HepG2 (cell line): ENCODE results near the gene SPAG9. TPM values are rescaled to one million over a fixed set of nuclear protein-coding genes. Genes with fewer than 3 reads are reported as not detected.
A peak's percentile ranks its signal among the peaks of the same experiment; 100 is the strongest.

Experiments
- CENPT ChIP-seq: sonication (generic); formaldehyde crosslinking; IDR thresholded peaks from 2 replicates; pipeline ENCODE4 v1.8.0; 2022; ENCODE audit warnings: low read depth, mild to moderate bottlenecking, moderate library complexity, missing genetic modification reagents
- CHD4 ChIP-seq: fragments of 200-600 bp; sonication (generic); IDR thresholded peaks from 2 replicates; pipeline ENCODE4 v1.7.0; 2017; ENCODE audit warnings: mild to moderate bottlenecking, low read length, borderline replicate concordance
- HNF1A ChIP-seq, 2 experiments: sonication (generic) in 1 of 2; formaldehyde crosslinking in 1 of 2; IDR thresholded peaks; 2 replicates each; pipeline versions ENCODE4 v1.4.0 to v1.6.1; 2016 to 2020; ENCODE audit warnings: borderline replicate concordance in 1 of 2, low read depth in 1 of 2, mild to moderate bottlenecking in 1 of 2, missing genetic modification reagents in 1 of 2
- KAT8 ChIP-seq: IDR thresholded peaks from 2 replicates; pipeline ENCODE4 v1.6.1; 2016; ENCODE audit warnings: missing genetic modification reagents, missing compliant biosample characterization
- KDM5B ChIP-seq: sonication (generic); formaldehyde crosslinking; IDR thresholded peaks from 2 replicates; pipeline ENCODE4 v1.4.0; 2020; ENCODE audit warnings: missing genetic modification reagents, mild to moderate bottlenecking, borderline replicate concordance
- LBX2 ChIP-seq: sonication (generic); formaldehyde crosslinking; IDR thresholded peaks from 2 replicates; pipeline ENCODE4 v1.5.0; 2020; ENCODE audit warnings: missing genetic modification reagents, mild to moderate bottlenecking, borderline replicate concordance
- MXD3 ChIP-seq: IDR thresholded peaks from 2 replicates; pipeline ENCODE4 v1.6.1; 2016; ENCODE audit warnings: mild to moderate bottlenecking, missing biosample characterization, missing genetic modification reagents
- NKX3-1 ChIP-seq: sonication (generic); formaldehyde crosslinking; IDR thresholded peaks from 2 replicates; pipeline ENCODE4 v1.5.0; 2020; ENCODE audit warnings: missing genetic modification reagents
- NR2F1 ChIP-seq, 2 experiments: fragments of 450-650 bp in 1 of 2; formaldehyde crosslinking in 1 of 2; IDR thresholded peaks; 2 replicates each; pipeline versions ENCODE4 v1.5.0 to v1.6.1; 2016 to 2020; ENCODE audit warnings: mild to moderate bottlenecking in 1 of 2, missing compliant biosample characterization in 1 of 2, missing genetic modification reagents in 1 of 2, moderate library complexity in 1 of 2
- SAFB2 ChIP-seq: sonication (generic); formaldehyde crosslinking; IDR thresholded peaks from 2 replicates; pipeline ENCODE4 v1.5.1; 2020; ENCODE audit warnings: missing genetic modification reagents, low read depth, mild to moderate bottlenecking, borderline replicate concordance
- SETDB1 ChIP-seq: sonication (generic); formaldehyde crosslinking; IDR thresholded peaks from 2 replicates; pipeline ENCODE4 v1.5.1; 2020; ENCODE audit warnings: missing genetic modification reagents, mild to moderate bottlenecking, borderline replicate concordance
- SRSF4 ChIP-seq: fragments of 200-400 bp; formaldehyde crosslinking; IDR thresholded peaks from one replicate; pipeline ENCODE4 v1.6.1; 2018; ENCODE audit warnings: mild to moderate bottlenecking, low read depth, low read length, moderate library complexity; ENCODE audit not compliant: poor library complexity, severe bottlenecking
- TARDBP ChIP-seq: sonication (generic); formaldehyde crosslinking; IDR thresholded peaks from 2 replicates; pipeline ENCODE4 v1.8.0; 2022; ENCODE audit warnings: mild to moderate bottlenecking, missing genetic modification reagents
- ZNF101 ChIP-seq: sonication (generic); formaldehyde crosslinking; IDR thresholded peaks from 2 replicates; pipeline ENCODE4 v1.4.0; 2020; ENCODE audit warnings: mild to moderate bottlenecking, low read depth, missing genetic modification reagents, borderline replicate concordance
- ZNF143 ChIP-seq: sonication (generic); formaldehyde crosslinking; IDR thresholded peaks from 2 replicates; pipeline ENCODE4 v1.4.0; 2020; ENCODE audit warnings: missing genetic modification reagents
- ZNF879 ChIP-seq: sonication (generic); formaldehyde crosslinking; IDR thresholded peaks from 2 replicates; pipeline ENCODE4 v1.8.1; 2023; ENCODE audit warnings: missing genetic modification reagents
- polyA plus RNA-seq, 8 experiments: library from polyadenylated mRNA; depleted of rRNA in 3 of 8; stranded (reverse) in 7 of 8; unstranded in 1 of 8; fragments of >200 nt; fragmentation: Illumina TruSeq in 4 of 8; extraction: Trizol in 4 of 8; gene quantifications; 2 replicates each; pipeline versions ENCODE4 v1.2.1 to v1.2.3, GENCODE V29; 2011 to 2016; ENCODE audit warnings: low read depth in 4 of 8, missing spikeins in 1 of 8, mixed read lengths in 1 of 8; ENCODE audit not compliant: insufficient read depth in 1 of 8
- total RNA-seq, 5 experiments: library from RNA; depleted of rRNA; stranded (reverse); fragments of >200 nt; fragmentation: Illumina TruSeq; extraction: Trizol; gene quantifications; 2 replicates each; pipeline ENCODE4 v1.2.3, GENCODE V29; 2016; ENCODE audit warnings: low read depth in 1 of 5
- TF ChIP-seq, protein P1 (sequence below): sonication (generic); formaldehyde crosslinking; IDR thresholded peaks from 2 replicates; pipeline ENCODE4 v1.9.0; 2021; ENCODE audit warnings: missing genetic modification reagents, borderline replicate concordance
- TF ChIP-seq, protein P2 (sequence below): sonication (generic); formaldehyde crosslinking; IDR thresholded peaks from 2 replicates; pipeline ENCODE4 v1.8.1; 2022; ENCODE audit warnings: mild to moderate bottlenecking, missing genetic modification reagents

The SPAG9 gene
- total and polyA plus RNA-seq, 2 of the 13 experiments (the other 11 are each of a cell fraction or from before 2014, with no cell fraction given) = 43.2 to 78.6 TPM

- TF ChIP-seq KDM5B (peak; percentile 32; the same call in 1 of the 2 replicates), MXD3 (peak; percentile 88), CENPT (no peak), KAT8 (peak; percentile 53; the same call in 1 of the 2 replicates), ZNF143 (CRISPR knock-in tag) (0 out of 2 replicates have a peak, but pooled peaks have one; percentile 16), NR2F1 (CRISPR knock-in tag; IDR thresholded peaks at IDR 0.05) (0 out of 4 replicates have a peak, but pooled peaks of 1 of the 2 experiments have one; percentile 24), SRSF4 (no peak), ZNF101 (CRISPR knock-in tag) (no peak), SETDB1 (CRISPR knock-in tag) (no peak), ZNF879 (CRISPR knock-in tag) (no peak), LBX2 (CRISPR knock-in tag) (0 out of 2 replicates have a peak, but pooled peaks have one; percentile 44), TARDBP (CRISPR knock-in tag) (no peak), CHD4 (no peak), NKX3-1 (CRISPR knock-in tag) (peak; percentile 79; the same call in 1 of the 2 replicates), HNF1A (IDR thresholded peaks at IDR 0.05; ENCODE audit: low read depth) (no peak), HNF1A (CRISPR knock-in tag; IDR thresholded peaks at IDR 0.05; ENCODE audit: borderline replicate concordance) (no peak), SAFB2 (no peak)
- TF ChIP-seq, protein P1, sequence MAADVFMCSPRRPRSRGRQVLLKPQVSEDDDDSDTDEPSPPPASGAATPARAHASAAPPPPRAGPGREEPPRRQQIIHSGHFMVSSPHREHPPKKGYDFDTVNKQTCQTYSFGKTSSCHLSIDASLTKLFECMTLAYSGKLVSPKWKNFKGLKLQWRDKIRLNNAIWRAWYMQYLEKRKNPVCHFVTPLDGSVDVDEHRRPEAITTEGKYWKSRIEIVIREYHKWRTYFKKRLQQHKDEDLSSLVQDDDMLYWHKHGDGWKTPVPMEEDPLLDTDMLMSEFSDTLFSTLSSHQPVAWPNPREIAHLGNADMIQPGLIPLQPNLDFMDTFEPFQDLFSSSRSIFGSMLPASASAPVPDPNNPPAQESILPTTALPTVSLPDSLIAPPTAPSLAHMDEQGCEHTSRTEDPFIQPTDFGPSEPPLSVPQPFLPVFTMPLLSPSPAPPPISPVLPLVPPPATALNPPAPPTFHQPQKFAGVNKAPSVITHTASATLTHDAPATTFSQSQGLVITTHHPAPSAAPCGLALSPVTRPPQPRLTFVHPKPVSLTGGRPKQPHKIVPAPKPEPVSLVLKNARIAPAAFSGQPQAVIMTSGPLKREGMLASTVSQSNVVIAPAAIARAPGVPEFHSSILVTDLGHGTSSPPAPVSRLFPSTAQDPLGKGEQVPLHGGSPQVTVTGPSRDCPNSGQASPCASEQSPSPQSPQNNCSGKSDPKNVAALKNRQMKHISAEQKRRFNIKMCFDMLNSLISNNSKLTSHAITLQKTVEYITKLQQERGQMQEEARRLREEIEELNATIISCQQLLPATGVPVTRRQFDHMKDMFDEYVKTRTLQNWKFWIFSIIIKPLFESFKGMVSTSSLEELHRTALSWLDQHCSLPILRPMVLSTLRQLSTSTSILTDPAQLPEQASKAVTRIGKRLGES = no peak
- TF ChIP-seq, protein P2, sequence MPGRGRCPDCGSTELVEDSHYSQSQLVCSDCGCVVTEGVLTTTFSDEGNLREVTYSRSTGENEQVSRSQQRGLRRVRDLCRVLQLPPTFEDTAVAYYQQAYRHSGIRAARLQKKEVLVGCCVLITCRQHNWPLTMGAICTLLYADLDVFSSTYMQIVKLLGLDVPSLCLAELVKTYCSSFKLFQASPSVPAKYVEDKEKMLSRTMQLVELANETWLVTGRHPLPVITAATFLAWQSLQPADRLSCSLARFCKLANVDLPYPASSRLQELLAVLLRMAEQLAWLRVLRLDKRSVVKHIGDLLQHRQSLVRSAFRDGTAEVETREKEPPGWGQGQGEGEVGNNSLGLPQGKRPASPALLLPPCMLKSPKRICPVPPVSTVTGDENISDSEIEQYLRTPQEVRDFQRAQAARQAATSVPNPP (CRISPR knock-in tag) = no peak
These were observed 1.2 kb upstream of the SPAG9 start (continued) for GRCh38 chr17:51121620-51122472.
